Measurements from ENCODE around the gene DNAJC22. TPM values are rescaled to one million over a fixed set of nuclear protein-coding genes. Genes with fewer than 3 reads are reported as not detected.

Gene DNAJC22
- total and polyA plus RNA-seq, 2 of the 13 experiments (the other 11 are each of a cell fraction or from before 2014, with no cell fraction given): 25.2 to 31.7 TPM

DNA sequence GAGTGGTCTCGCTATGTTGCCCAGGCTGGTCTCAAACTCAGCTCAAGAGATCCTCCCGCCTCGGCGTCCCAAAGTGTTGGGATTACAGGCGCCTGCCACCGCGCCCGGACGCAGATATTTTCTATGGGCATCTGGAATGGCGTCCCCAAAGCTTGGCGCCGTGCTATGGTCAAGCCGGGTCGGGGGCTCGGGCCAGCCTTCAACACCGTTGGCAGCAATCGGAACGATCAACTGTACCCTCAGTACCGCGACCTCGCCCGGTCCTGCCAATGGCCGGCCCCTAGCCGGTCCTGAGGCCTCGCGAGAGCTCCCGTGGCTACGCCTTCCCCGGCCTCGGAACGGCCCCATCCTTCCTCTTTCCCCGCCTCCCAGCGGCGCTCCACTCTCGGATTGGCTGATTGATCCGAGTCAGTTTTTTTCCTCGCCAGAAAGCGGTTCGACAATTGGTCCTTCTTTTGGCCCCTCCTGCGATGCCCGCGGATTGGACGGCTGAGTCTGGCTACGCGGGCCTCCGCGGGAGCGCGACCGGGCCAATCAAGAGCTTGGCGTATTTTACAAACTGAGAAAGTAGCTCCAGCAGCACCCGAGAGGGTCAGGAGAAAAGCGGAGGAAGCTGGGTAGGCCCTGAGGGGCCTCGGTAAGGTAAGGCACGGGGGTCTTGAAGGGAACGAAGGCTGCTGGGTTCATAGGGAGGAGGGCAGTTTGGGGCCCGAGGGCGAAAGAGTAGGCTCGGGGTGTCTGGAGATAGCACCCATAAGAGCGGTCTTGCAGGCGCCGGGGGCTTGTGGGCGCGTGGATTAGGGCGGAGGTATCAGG lies 23.8 kb upstream of the DNAJC22 start, which contains the start of gene TROAP (continued):
- TF ChIP-seq CSRNP1 (CRISPR knock-in tag; IDR thresholded peaks at IDR 0.05): peak; percentile 39; the same call in 1 of the 2 replicates
- TF ChIP-seq ZNF709 (CRISPR knock-in tag; IDR thresholded peaks at IDR 0.05): peak; percentile 53; the same call in 1 of the 2 replicates
- TF ChIP-seq ZNF280B (CRISPR knock-in tag; IDR thresholded peaks at IDR 0.05; ENCODE audit: borderline replicate concordance): no peak
- TF ChIP-seq ZNF501 (CRISPR knock-in tag; IDR thresholded peaks at IDR 0.05): 0 out of 2 replicates have a peak, but pooled peaks have one; percentile 44
- 0 out of 2 replicates have a peak, but pooled peaks have one; percentile 49 for TF ChIP-seq ZFP36L1 (CRISPR knock-in tag; IDR thresholded peaks at IDR 0.05)
- peak; percentile 97 for TF ChIP-seq HMGXB3 (CRISPR knock-in tag; IDR thresholded peaks at IDR 0.05; ENCODE audit: borderline replicate concordance)
- TF ChIP-seq, protein P1, sequence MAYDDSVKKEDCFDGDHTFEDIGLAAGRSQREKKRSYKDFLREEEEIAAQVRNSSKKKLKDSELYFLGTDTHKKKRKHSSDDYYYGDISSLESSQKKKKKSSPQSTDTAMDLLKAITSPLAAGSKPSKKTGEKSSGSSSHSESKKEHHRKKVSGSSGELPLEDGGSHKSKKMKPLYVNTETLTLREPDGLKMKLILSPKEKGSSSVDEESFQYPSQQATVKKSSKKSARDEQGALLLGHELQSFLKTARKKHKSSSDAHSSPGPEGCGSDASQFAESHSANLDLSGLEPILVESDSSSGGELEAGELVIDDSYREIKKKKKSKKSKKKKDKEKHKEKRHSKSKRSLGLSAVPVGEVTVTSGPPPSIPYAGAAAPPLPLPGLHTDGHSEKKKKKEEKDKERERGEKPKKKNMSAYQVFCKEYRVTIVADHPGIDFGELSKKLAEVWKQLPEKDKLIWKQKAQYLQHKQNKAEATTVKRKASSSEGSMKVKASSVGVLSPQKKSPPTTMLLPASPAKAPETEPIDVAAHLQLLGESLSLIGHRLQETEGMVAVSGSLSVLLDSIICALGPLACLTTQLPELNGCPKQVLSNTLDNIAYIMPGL (CRISPR knock-in tag; IDR thresholded peaks at IDR 0.05; ENCODE audit: borderline replicate concordance in 1 of 2, low read depth in 1 of 2): peak in 1 of 2 experiments; percentile 76; a peak in 2 of 4 replicates
- TF ChIP-seq SIN3A (IDR thresholded peaks at IDR 0.05; ENCODE audit: borderline replicate concordance, low read depth, low read length): peak; percentile 99
- TF ChIP-seq POLR2AphosphoS5 (IDR thresholded peaks at IDR 0.05; ENCODE audit: low read depth, low read length): peak; percentile 79
- TF ChIP-seq ZNF121 (CRISPR knock-in tag; IDR thresholded peaks at IDR 0.05): peak; percentile 90
- peak; percentile 68 to 83 for TF ChIP-seq POLR2A (IDR thresholded peaks at IDR 0.05; ENCODE audit: insufficient read depth in 1 of 2, low read depth in 2 of 2, low read length in 2 of 2)
- TF ChIP-seq MATR3 (CRISPR knock-in tag; IDR thresholded peaks at IDR 0.05): no peak
- TF ChIP-seq, protein P2, sequence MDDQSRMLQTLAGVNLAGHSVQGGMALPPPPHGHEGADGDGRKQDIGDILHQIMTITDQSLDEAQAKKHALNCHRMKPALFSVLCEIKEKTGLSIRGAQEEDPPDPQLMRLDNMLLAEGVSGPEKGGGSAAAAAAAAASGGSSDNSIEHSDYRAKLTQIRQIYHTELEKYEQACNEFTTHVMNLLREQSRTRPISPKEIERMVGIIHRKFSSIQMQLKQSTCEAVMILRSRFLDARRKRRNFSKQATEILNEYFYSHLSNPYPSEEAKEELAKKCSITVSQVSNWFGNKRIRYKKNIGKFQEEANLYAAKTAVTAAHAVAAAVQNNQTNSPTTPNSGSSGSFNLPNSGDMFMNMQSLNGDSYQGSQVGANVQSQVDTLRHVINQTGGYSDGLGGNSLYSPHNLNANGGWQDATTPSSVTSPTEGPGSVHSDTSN (CRISPR knock-in tag; IDR thresholded peaks at IDR 0.05; ENCODE audit: borderline replicate concordance): 0 out of 2 replicates have a peak, but pooled peaks have one; percentile 47
- TF ChIP-seq ZNF761 (CRISPR knock-in tag; conservative IDR thresholded peaks at IDR 0.05): 0 out of 2 replicates have a peak, but pooled peaks have one; percentile 51
- no peak for TF ChIP-seq JARID2 (CRISPR knock-in tag; IDR thresholded peaks at IDR 0.05; ENCODE audit: insufficient replicate concordance)
- TF ChIP-seq ZNF83 (CRISPR knock-in tag; IDR thresholded peaks at IDR 0.05; ENCODE audit: borderline replicate concordance): peak; percentile 55; the same call in 1 of the 2 replicates
